H1 (cell line): Measurements from ENCODE around the gene TAS2R31. TPM values are rescaled to one million over a fixed set of nuclear protein-coding genes. Genes with fewer than 3 reads are reported as not detected.

Source experiments
- CTCF ChIA-PET: fragments of 300-600 bp; sonication (Branson Sonifier 250); formaldehyde crosslinking; loops from one replicate; lab custom pipeline; 2021; ENCODE audit not compliant: partially characterized antibody; lab: Charles Lee
- POLR2A ChIA-PET: fragments of 300-600 bp; sonication (Branson Sonifier 250); formaldehyde crosslinking; loops from one replicate; lab custom pipeline; 2021; ENCODE audit warnings: inconsistent platforms; ENCODE audit not compliant: partially characterized antibody; lab: Charles Lee
- DNase-seq, 2 experiments: peaks; one replicate each; pipeline versions ENCODE4 v3.0.0 to v3.0.0-alpha.2; 2010 to 2022; ENCODE audit warnings: low spot score in 2 of 2, low read depth in 1 of 2, mixed read lengths in 1 of 2
- FAIRE-seq: peaks from 2 replicates; lab custom pipeline; 2011; peaks lifted over from hg19 to GRCh38; lab: Jason Lieb, UNC
- H2AFZ ChIP-seq: 2 replicates; pipeline ENCODE4 v1.8.1; 2012; ENCODE audit warnings: low read length, inconsistent platforms
- H2AK5ac ChIP-seq: 2 replicates; pipeline ENCODE4 v1.6.1; 2013; ENCODE audit warnings: low read depth, low read length
- H2BK120ac ChIP-seq: replicated peaks from 2 replicates; pipeline ENCODE3; 2013; ENCODE audit warnings: low read depth, low read length, inconsistent platforms
- H2BK12ac ChIP-seq: 2 replicates; pipeline ENCODE4 v1.6.1; 2013; ENCODE audit warnings: low read depth, low read length
- H2BK15ac ChIP-seq: 2 replicates; pipeline ENCODE4 v1.6.1; 2013; ENCODE audit warnings: low read length
- H2BK20ac ChIP-seq: 2 replicates; pipeline ENCODE4 v1.6.1; 2013; ENCODE audit warnings: low read length
- H2BK5ac ChIP-seq: 2 replicates; pipeline ENCODE4 v1.6.1; 2013; ENCODE audit warnings: low read depth, low read length
- H3K14ac ChIP-seq: 2 replicates; pipeline ENCODE4 v1.6.1; 2013; ENCODE audit warnings: inconsistent platforms; ENCODE audit not compliant: insufficient read length
- H3K18ac ChIP-seq: 2 replicates; pipeline ENCODE4 v1.6.1; 2013; ENCODE audit warnings: low read length; ENCODE audit errors: extremely low read depth
- H3K23ac ChIP-seq: 2 replicates; pipeline ENCODE4 v1.6.1; 2013; ENCODE audit warnings: inconsistent platforms; ENCODE audit not compliant: insufficient read length
- H3K23me2 ChIP-seq: 2 replicates; pipeline ENCODE4 v1.6.1; 2013; ENCODE audit warnings: low read depth, low read length
- H3K27ac ChIP-seq: 2 replicates; pipeline ENCODE4 v1.6.1; 2011; ENCODE audit warnings: low read depth, low read length, inconsistent platforms
- H3K27me3 ChIP-seq, 4 experiments: replicated peaks in 1 of 4; 1 replicate in 1 of 4; 2 replicates in 3 of 4; pipeline versions ENCODE4 v1.6.1 to v1.8.1; 2011 to 2013; ENCODE audit warnings: low read length in 3 of 4, mild to moderate bottlenecking in 3 of 4, inconsistent platforms in 2 of 4, mixed read lengths in 2 of 4, moderate library complexity in 1 of 4; ENCODE audit not compliant: control insufficient read depth in 3 of 4, insufficient read depth in 3 of 4; ENCODE audit errors: extremely low read depth in 1 of 4
- H3K36me3 ChIP-seq, 4 experiments: 2 replicates each; pipeline versions ENCODE4 v1.6.1 to v1.8.1; 2011 to 2013; ENCODE audit warnings: mild to moderate bottlenecking in 4 of 4, low read length in 3 of 4, moderate library complexity in 2 of 4, control low read depth in 1 of 4, inconsistent platforms in 1 of 4; ENCODE audit not compliant: insufficient read depth in 4 of 4, control insufficient read depth in 2 of 4
- H3K4ac ChIP-seq: replicated peaks from 2 replicates; pipeline ENCODE3; 2013; ENCODE audit warnings: low read length, low read depth, mixed read lengths, inconsistent platforms; ENCODE audit not compliant: insufficient read length
- H3K4me1 ChIP-seq, 4 experiments: replicated peaks in 1 of 4; 1 replicate in 1 of 4; 2 replicates in 3 of 4; pipeline versions ENCODE4 v1.6.1 to v1.8.1; 2011 to 2013; ENCODE audit warnings: low read length in 3 of 4, inconsistent platforms in 2 of 4, mixed read lengths in 1 of 4; ENCODE audit not compliant: insufficient read depth in 4 of 4, control insufficient read depth in 3 of 4
- H3K4me2 ChIP-seq, 2 experiments: 2 replicates each; pipeline versions ENCODE4 v1.6.1 to v1.8.1; 2011 to 2013; ENCODE audit warnings: low read depth in 2 of 2, low read length in 2 of 2, control low read depth in 1 of 2, inconsistent platforms in 1 of 2, mild to moderate bottlenecking in 1 of 2; ENCODE audit not compliant: insufficient read depth in 1 of 2
- H3K4me3 ChIP-seq, 4 experiments: fragments of 200-600, 300-600 bp in 1 of 4; sonication (generic), shearing (Covaris generic), sonication (Bioruptor Twin) in 1 of 4; 2 replicates each; pipeline versions ENCODE4 v1.5.1 to v1.8.1; 2011 to 2016; ENCODE audit warnings: low read length in 4 of 4, low read depth in 3 of 4, control low read depth in 2 of 4, inconsistent platforms in 2 of 4, mild to moderate bottlenecking in 2 of 4, mixed read lengths in 1 of 4, moderate library complexity in 1 of 4; ENCODE audit not compliant: insufficient read depth in 2 of 4; ENCODE audit errors: extremely low read depth in 1 of 4
- H3K56ac ChIP-seq: replicated peaks from 2 replicates; pipeline ENCODE3; 2013; ENCODE audit warnings: low read depth, mild to moderate bottlenecking, mixed read lengths, low read length, inconsistent platforms; ENCODE audit not compliant: insufficient read length
- H3K79me1 ChIP-seq: 2 replicates; pipeline ENCODE4 v1.6.1; 2013; ENCODE audit warnings: low read depth, low read length, control low read depth
- H3K79me2 ChIP-seq, 2 experiments: 2 replicates each; pipeline versions ENCODE4 v1.6.1 to v1.8.1; 2012 to 2013; ENCODE audit warnings: low read length in 2 of 2, mild to moderate bottlenecking in 2 of 2, inconsistent platforms in 1 of 2; ENCODE audit not compliant: insufficient read depth in 2 of 2, control insufficient read depth in 1 of 2
- H3K9ac ChIP-seq, 4 experiments: replicated peaks in 1 of 4; 1 replicate in 1 of 4; 2 replicates in 3 of 4; pipeline versions ENCODE4 v1.6.1 to v1.8.1; 2011 to 2013; ENCODE audit warnings: low read depth in 3 of 4, low read length in 3 of 4, control low read depth in 2 of 4, mild to moderate bottlenecking in 2 of 4, moderate library complexity in 2 of 4, inconsistent platforms in 1 of 4; ENCODE audit errors: extremely low read depth in 1 of 4
- H3K9me3 ChIP-seq, 2 experiments: 2 replicates each; pipeline versions ENCODE4 v1.6.1 to v1.8.1; 2012 to 2013; ENCODE audit warnings: mild to moderate bottlenecking in 2 of 2, moderate library complexity in 2 of 2, control low read depth in 1 of 2, inconsistent platforms in 1 of 2, low read depth in 1 of 2, low read length in 1 of 2, mixed read lengths in 1 of 2; ENCODE audit not compliant: insufficient read depth in 2 of 2
- H4K20me1 ChIP-seq, 2 experiments: replicated peaks in 1 of 2; 2 replicates each; pipeline versions ENCODE3 to v1.8.1; 2011 to 2013; ENCODE audit warnings: inconsistent platforms in 2 of 2, low read length in 2 of 2, mild to moderate bottlenecking in 1 of 2; ENCODE audit not compliant: insufficient read depth in 2 of 2, control insufficient read depth in 1 of 2
- H4K5ac ChIP-seq: 2 replicates; pipeline ENCODE4 v1.6.1; 2013; ENCODE audit warnings: low read length, low read depth, mixed read lengths, inconsistent platforms; ENCODE audit not compliant: insufficient read length
- H4K8ac ChIP-seq: 2 replicates; pipeline ENCODE4 v1.8.0; 2013; ENCODE audit warnings: mild to moderate bottlenecking, moderate library complexity, low read length, inconsistent platforms; ENCODE audit not compliant: insufficient read depth; ENCODE audit errors: extremely low read depth
- H4K91ac ChIP-seq: replicated peaks from 2 replicates; pipeline ENCODE3; 2013; ENCODE audit warnings: low read length, mixed read lengths, inconsistent platforms; ENCODE audit not compliant: insufficient read length
- KDM4A ChIP-seq: IDR thresholded peaks from one replicate; pipeline ENCODE4 v1.7.1; 2012; ENCODE audit warnings: low read depth, mild to moderate bottlenecking, moderate library complexity, low read length, inconsistent platforms; ENCODE audit not compliant: severe bottlenecking
- NANOG ChIP-seq: IDR thresholded peaks from 2 replicates; pipeline ENCODE4 v1.6.1; 2011; ENCODE audit warnings: low read length, low read depth, mild to moderate bottlenecking, inconsistent platforms; ENCODE audit not compliant: insufficient read depth, poor library complexity, severe bottlenecking
- WGBS, 2 experiments: shearing (Covaris generic) in 1 of 2; methylation state at CpG; one replicate each; pipeline versions ENCODE4 v1.1.6 to v1.1.7; 2013 to 2015; ENCODE audit warnings: low lambda C conversion rate in 2 of 2, mixed read lengths in 2 of 2, inconsistent platforms in 1 of 2, low coverage in 1 of 2, missing lambda C conversion rate in 1 of 2; ENCODE audit not compliant: insufficient replicate concordance in 2 of 2, insufficient coverage in 1 of 2, insufficient read length in 1 of 2; ENCODE audit errors: extremely low coverage in 1 of 2, missing lambda C conversion rate in 1 of 2; 5-methylcytosine and 5-hydroxymethylcytosine counted together
- polyA plus RNA-seq, 7 experiments: library from polyadenylated mRNA; depleted of rRNA in 3 of 7; stranded (reverse) in 5 of 7; unstranded in 2 of 7; fragments of >200 nt in 5 of 7; fragments of 200-250 nt in 2 of 7; gene quantifications; 1 replicate in 5 of 7; 2 replicates in 1 of 7; 4 replicates in 1 of 7; pipeline versions ENCODE4 v1.2.1 to v1.2.3, GENCODE V29; 2011 to 2013; ENCODE audit warnings: missing spikeins in 2 of 7, mixed read lengths in 2 of 7
- total RNA-seq: library from RNA; stranded (reverse); fragmentation: NEBNext Ultra II Directional; extraction: Animal tissue kit (Norgen Biotek cat#: 25700); gene quantifications from 2 replicates; pipeline ENCODE4 v1.2.1, GENCODE V29; 2021

TAS2R31 gene
- total and polyA plus RNA-seq, 2 of the 8 experiments (the other 6 are each of a cell fraction or from before 2014, with no cell fraction given), result 0.24 to 1.4 TPM

DNA sequence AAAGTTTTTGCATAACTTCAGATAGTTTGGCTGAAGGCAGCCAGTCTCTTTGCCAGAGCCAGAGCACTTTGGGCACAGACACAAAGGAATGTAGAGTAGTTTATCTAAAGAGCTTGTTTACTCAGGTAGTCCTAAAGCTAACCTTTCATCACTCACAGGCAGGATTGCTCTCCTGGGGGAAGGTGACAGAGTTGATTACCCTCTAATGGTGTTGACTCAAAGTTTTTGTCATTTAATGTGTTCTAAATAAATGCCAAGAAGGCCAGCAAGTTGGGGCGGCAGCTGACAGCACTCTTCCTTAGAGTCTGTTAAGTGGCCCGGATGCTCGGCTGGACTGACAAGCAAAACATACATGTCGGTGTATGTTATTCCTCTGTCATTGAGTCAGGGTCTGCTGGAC is 40.2 kb upstream of the TAS2R31 start:
- H2BK20ac ChIP-seq, result no peak overlapping the region
- DNase-seq, result peak in 1 of 2 experiments; percentile 36
- H3K4ac ChIP-seq, result no peak overlapping the region
- WGBS, 2 experiments, result 41% methylated on average over 4 of the region's 4 CpGs; no CpG with 5 or more reads in 1 of the 2 experiments
- peaks cover 0 to 3% of the 10 kb centered on the region in 2 experiments for H4K20me1 ChIP-seq
- no peaks in the 10 kb centered on the region for H3K79me2 ChIP-seq
- H3K4me2 ChIP-seq, result peak overlapping the region in 1 of 2 experiments; percentile 41; a peak in 1 of 4 replicates
- no peak overlapping the region for H2BK12ac ChIP-seq
- no peak overlapping the region for H3K18ac ChIP-seq
- no peak overlapping the region for H2BK15ac ChIP-seq
- no peaks in the 10 kb centered on the region for H3K79me1 ChIP-seq
- H3K4me3 ChIP-seq, result no peak overlapping the region
- H3K23ac ChIP-seq, result no peak overlapping the region
- no peak overlapping the region for H3K56ac ChIP-seq
- H4K91ac ChIP-seq, result no peak overlapping the region
- H3K4me1 ChIP-seq, result peaks cover 0 to 5% (median 0%) of the 10 kb centered on the region in 4 experiments; a peak in 2 of 7 replicates
- TF ChIP-seq KDM4A, result no peak
- TF ChIP-seq NANOG, result peak; percentile 64
- TF ChIP-seq, all 59 proteins: peak for 1
- no peak for FAIRE-seq
- no peak overlapping the region for H3K9ac ChIP-seq
- no peak overlapping the region for H4K5ac ChIP-seq
- H3K23me2 ChIP-seq, result no peaks in the 10 kb centered on the region
- no peaks in the 10 kb centered on the region for H3K9me3 ChIP-seq
- H3K27me3 ChIP-seq, result no peaks in the 10 kb centered on the region
- CTCF ChIA-PET, result interaction anchor here (1.1 kb wide), 1 partner anchor 13 kb away, joined by 3 read pairs; no protein-coding TSS in a partner anchor
- no peaks in the 10 kb centered on the region for H3K36me3 ChIP-seq
- no peak overlapping the region for H2AFZ ChIP-seq
- POLR2A ChIA-PET, result interaction anchor here (0.8 to 1.4 kb wide), 3 partner anchors 52 to 100 kb away, joined by 3 to 7 read pairs (median 3); partner anchors contain the start of gene SMIM10L1
- no peak overlapping the region for H2AK5ac ChIP-seq
- no peak overlapping the region for H4K8ac ChIP-seq
- no peak overlapping the region for H3K14ac ChIP-seq
- no peak overlapping the region for H3K27ac ChIP-seq
- H2BK5ac ChIP-seq, result no peak overlapping the region
- H2BK120ac ChIP-seq, result no peak overlapping the region
